ENCODE measurements around the gene AKAP3. TPM values are rescaled to one million over a fixed set of nuclear protein-coding genes. Genes with fewer than 3 reads are reported as not detected.

The AKAP3 gene
- total and polyA plus RNA-seq, 2 of the 8 experiments (the other 6 are each of a cell fraction or from before 2014, with no cell fraction given), result 0.54 to 1.0 TPM

- Histone ChIP-seq H4K91ac (replicated peaks; ENCODE audit: insufficient read length, low read length) (no peak overlapping the region), H3K27me3 (replicated peaks in 1 of 4; ENCODE audit: control insufficient read depth in 3 of 4, extremely low read depth in 1 of 4, insufficient read depth in 3 of 4, low read length in 3 of 4) (no peaks in the 10 kb centered on the region), H2BK15ac (ENCODE audit: low read length) (no peak overlapping the region), H2BK120ac (replicated peaks; ENCODE audit: low read depth, low read length) (no peak overlapping the region), H3K18ac (ENCODE audit: extremely low read depth, low read length) (no peak overlapping the region), H3K23me2 (ENCODE audit: low read depth, low read length) (no peaks in the 10 kb centered on the region), H3K4ac (replicated peaks; ENCODE audit: insufficient read length, low read depth, low read length) (no peak overlapping the region), H3K56ac (replicated peaks; ENCODE audit: insufficient read length, low read depth, low read length) (no peak overlapping the region), H3K79me1 (ENCODE audit: low read depth, low read length) (no peaks in the 10 kb centered on the region), H3K4me1 (replicated peaks in 1 of 4; ENCODE audit: control insufficient read depth in 3 of 4, insufficient read depth in 4 of 4, low read length in 3 of 4) (no peaks in the 10 kb centered on the region), H4K20me1 (replicated peaks in 1 of 2; ENCODE audit: control insufficient read depth in 1 of 2, insufficient read depth in 2 of 2, low read length in 2 of 2) (no peaks in the 10 kb centered on the region), H3K27ac (ENCODE audit: low read depth, low read length) (no peak overlapping the region), H2AK5ac (ENCODE audit: low read depth, low read length) (no peak overlapping the region), H3K4me2 (ENCODE audit: insufficient read depth in 1 of 2, low read depth in 2 of 2, low read length in 2 of 2) (no peak overlapping the region), H2AFZ (ENCODE audit: low read length) (no peak overlapping the region), H3K14ac (ENCODE audit: insufficient read length) (no peak overlapping the region), H3K4me3 (ENCODE audit: extremely low read depth in 1 of 4, insufficient read depth in 2 of 4, low read depth in 3 of 4, low read length in 4 of 4) (no peak overlapping the region), H2BK12ac (ENCODE audit: low read depth, low read length) (no peak overlapping the region), H4K8ac (ENCODE audit: extremely low read depth, insufficient read depth, low read length) (no peak overlapping the region), H4K5ac (ENCODE audit: insufficient read length, low read depth, low read length) (no peak overlapping the region), H3K23ac (ENCODE audit: insufficient read length) (no peak overlapping the region), H3K79me2 (ENCODE audit: control insufficient read depth in 1 of 2, insufficient read depth in 2 of 2, low read length in 2 of 2) (no peaks in the 10 kb centered on the region), H2BK5ac (ENCODE audit: low read depth, low read length) (no peak overlapping the region), H3K36me3 (ENCODE audit: control insufficient read depth in 2 of 4, insufficient read depth in 4 of 4, low read length in 3 of 4) (no peaks in the 10 kb centered on the region), H3K9me3 (ENCODE audit: insufficient read depth in 2 of 2, low read depth in 1 of 2, low read length in 1 of 2) (no peaks in the 10 kb centered on the region), H2BK20ac (ENCODE audit: low read length) (no peak overlapping the region), H3K9ac (replicated peaks in 1 of 4; ENCODE audit: extremely low read depth in 1 of 4, low read depth in 3 of 4, low read length in 3 of 4) (no peak overlapping the region)
- ChIA-PET POLR2A (ENCODE audit: partially characterized antibody) (no interaction called here), CTCF (ENCODE audit: partially characterized antibody) (interaction anchor here (1.8 kb wide), 1 partner anchor 186 kb away, joined by 5 read pairs; no protein-coding TSS in a partner anchor)
- DNase-seq (ENCODE audit: low read depth in 1 of 2, low spot score in 2 of 2) (no peak), FAIRE-seq (no peak)
- WGBS, 2 experiments (ENCODE audit: extremely low coverage in 1 of 2, insufficient coverage in 1 of 2, insufficient read length in 1 of 2, insufficient replicate concordance in 2 of 2, low coverage in 1 of 2, low lambda C conversion rate in 2 of 2, missing lambda C conversion rate in 1 of 2), result 94% methylated on average over 4 of the region's 4 CpGs; no CpG with 5 or more reads in 1 of the 2 experiments
- TF ChIP-seq JUND (IDR thresholded peaks at IDR 0.05; ENCODE audit: low read length) (no peak), BCL11A (IDR thresholded peaks at IDR 0.05; ENCODE audit: low read depth in 2 of 2, low read length in 2 of 2) (no peak), CBX5 (IDR thresholded peaks at IDR 0.05; ENCODE audit: low read depth, low read length) (no peak), GABPA (IDR thresholded peaks at IDR 0.05; ENCODE audit: borderline replicate concordance, insufficient read depth, low read length) (no peak), CHD1 (IDR thresholded peaks at IDR 0.05; ENCODE audit: low read depth, low read length) (no peak), TEAD4 (IDR thresholded peaks at IDR 0.05; ENCODE audit: low read depth, low read length) (no peak), HDAC6 (IDR thresholded peaks at IDR 0.05; ENCODE audit: low read depth, low read length) (no peak), MAX (IDR thresholded peaks at IDR 0.05) (no peak), TCF12 (IDR thresholded peaks at IDR 0.05; ENCODE audit: low read depth, low read length) (no peak), RBBP5 (IDR thresholded peaks at IDR 0.05; ENCODE audit: borderline replicate concordance, low read depth, low read length) (no peak)
Observed at GRCh38 chr12:4569261-4569660, 79.6 kb downstream of the AKAP3 start.
